Adrenal gland (tissue), 12 donors: ENCODE data around the gene ADAM20. TPM values are rescaled to one million over a fixed set of nuclear protein-coding genes. Genes with fewer than 3 reads are reported as not detected.

Experiments used
- DNase-seq, 7 donors: peaks; one replicate each; pipeline ENCODE4 v3.0.0-alpha.2; 2019 to 2020
- H3K27ac ChIP-seq, 5 donors: fragments of 200-600 bp; sonication (generic) in 4 of 5; 1 replicate in 3 of 5; 2 replicates in 2 of 5; pipeline versions ENCODE4 v1.5.1 to v1.8.0; 2016 to 2020; ENCODE audit warnings: mild to moderate bottlenecking in 1 of 5
- H3K27me3 ChIP-seq: fragments of 200-600 bp; 2 replicates; pipeline ENCODE4 v1.8.0; 2021
- H3K36me3 ChIP-seq, 2 donors: fragments of 200-600 bp; replicated peaks in 1 of 2; 1 replicate in 1 of 2; 2 replicates in 1 of 2; pipeline versions ENCODE4 v1.5.1 to v1.8.0; 2018 to 2022
- H3K4me1 ChIP-seq, 2 donors: fragments of 200-600 bp; replicated peaks in 1 of 2; 1 replicate in 1 of 2; 2 replicates in 1 of 2; pipeline versions ENCODE4 v1.5.1 to v1.8.0; 2018 to 2021
- H3K4me3 ChIP-seq, 4 donors: fragments of 200-600 bp; sonication (generic) in 3 of 4; one replicate each; pipeline ENCODE4 v1.5.1; 2016 to 2018
- H3K9me3 ChIP-seq, 3 donors: fragments of 200-600 bp; sonication (generic) in 1 of 3; replicated peaks in 1 of 3; 1 replicate in 2 of 3; 2 replicates in 1 of 3; pipeline versions ENCODE4 v1.5.1 to v1.8.0; 2016 to 2021
- POLR2A ChIP-seq, 2 donors: fragments of 450-650 bp; IDR thresholded peaks; one replicate each; pipeline ENCODE4 v1.6.1; 2017; ENCODE audit warnings: antibody characterized with exemption in 2 of 2, mild to moderate bottlenecking in 2 of 2, moderate library complexity in 1 of 2
- WGBS, 4 donors: extraction: QIAGEN DNeasy Blood & Tissue Kit in 2 of 4; methylation state at CpG; one replicate each; pipeline versions ENCODE4 v1.1.5 to v1.1.7; 2013 to 2017; 5-methylcytosine and 5-hydroxymethylcytosine counted together
- intact Hi-C, 2 donors: fragments of 100-400 bp; cut with DNase I; formaldehyde crosslinking; loops; one replicate each; pipeline versions ENCODE4 v1.14.1 to v1.15.0; 2022 to 2023
- polyA plus RNA-seq, 3 donors: library from polyadenylated mRNA; stranded (reverse); fragments of 200-250 nt in 2 of 3; fragments of 350-450 nt in 1 of 3; fragmentation: Illumina TruSeq in 1 of 3; extraction: RNeasy Lipid Tissue Mini Kit (QIAGEN cat#74804) in 1 of 3; gene quantifications; one replicate each; pipeline ENCODE4 v1.2.3, GENCODE V29; 2013 to 2014
- total RNA-seq, 9 donors: library from RNA; depleted of rRNA in 4 of 9; stranded (reverse); fragments of >200 nt in 4 of 9; fragments of 120-200 nt in 1 of 9; fragmentation: NEBNext Ultra II Directional in 1 of 9; extraction: Animal tissue kit (Norgen Biotek cat#: 25700) in 1 of 9; gene quantifications; one replicate each; pipeline versions ENCODE4 v1.1.0 to v1.2.4, GENCODE V29; 2013 to 2023
- TF ChIP-seq, protein P1 (sequence below), 6 experiments: fragments of 450-650 bp in 4 of 6; fragments of 200-600 bp in 2 of 6; sonication (generic) in 1 of 6; IDR thresholded peaks; 1 replicate in 5 of 6; 2 replicates in 1 of 6; pipeline versions ENCODE4 v1.5.1 to v1.8.0; 2016 to 2021; ENCODE audit warnings: antibody characterized with exemption in 6 of 6, mild to moderate bottlenecking in 2 of 6, moderate library complexity in 1 of 6
- donor health status: healthy with polysubstance abuse.
- donor health status: Bipolar disorder and iron deficiency.
- donor health status: DM: yes; HTN: yes; CAD: no.
- donor health status: DM: no; HTN: no; CAD: no.
- donor health status: DM: no; HTN: no; CAD: no.
- donor health status: DM: yes; HTN: yes; CAD: no.

The ADAM20 gene
- total and polyA plus RNA-seq, 12 donors: 0.14 to 2.9 (median 0.49) TPM; not detected in 2

DNA sequence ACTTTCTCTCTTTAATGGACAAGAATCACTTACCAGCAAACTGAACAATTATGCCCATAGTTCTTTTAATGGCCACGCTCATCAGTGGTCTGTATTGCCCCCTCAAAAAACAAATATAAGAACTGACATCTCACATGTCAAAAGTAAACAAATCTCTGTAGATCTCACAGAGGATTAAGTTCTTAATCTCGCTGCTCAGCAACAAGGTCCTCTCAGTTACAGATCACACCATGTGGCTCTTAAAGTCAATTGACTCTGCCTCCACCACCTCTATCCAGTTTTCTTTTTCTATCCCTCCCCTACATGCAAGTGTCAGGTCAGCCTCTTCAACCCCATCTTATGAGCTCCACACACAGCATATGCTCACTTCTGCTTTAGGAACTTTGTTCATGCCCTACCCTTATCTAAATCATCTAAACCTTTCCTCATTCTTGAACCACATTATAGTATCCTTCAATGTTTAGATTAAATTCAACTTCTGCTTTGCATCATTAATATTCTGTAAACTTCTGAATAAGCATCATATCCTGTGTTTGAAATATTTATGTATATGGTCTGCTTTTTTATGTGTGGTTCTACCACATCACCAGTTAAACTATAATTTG lies 7.2 kb downstream of the ADAM20 start:
- TF ChIP-seq POLR2A (IDR thresholded peaks at IDR 0.05): no peak
- TF ChIP-seq, protein P1, sequence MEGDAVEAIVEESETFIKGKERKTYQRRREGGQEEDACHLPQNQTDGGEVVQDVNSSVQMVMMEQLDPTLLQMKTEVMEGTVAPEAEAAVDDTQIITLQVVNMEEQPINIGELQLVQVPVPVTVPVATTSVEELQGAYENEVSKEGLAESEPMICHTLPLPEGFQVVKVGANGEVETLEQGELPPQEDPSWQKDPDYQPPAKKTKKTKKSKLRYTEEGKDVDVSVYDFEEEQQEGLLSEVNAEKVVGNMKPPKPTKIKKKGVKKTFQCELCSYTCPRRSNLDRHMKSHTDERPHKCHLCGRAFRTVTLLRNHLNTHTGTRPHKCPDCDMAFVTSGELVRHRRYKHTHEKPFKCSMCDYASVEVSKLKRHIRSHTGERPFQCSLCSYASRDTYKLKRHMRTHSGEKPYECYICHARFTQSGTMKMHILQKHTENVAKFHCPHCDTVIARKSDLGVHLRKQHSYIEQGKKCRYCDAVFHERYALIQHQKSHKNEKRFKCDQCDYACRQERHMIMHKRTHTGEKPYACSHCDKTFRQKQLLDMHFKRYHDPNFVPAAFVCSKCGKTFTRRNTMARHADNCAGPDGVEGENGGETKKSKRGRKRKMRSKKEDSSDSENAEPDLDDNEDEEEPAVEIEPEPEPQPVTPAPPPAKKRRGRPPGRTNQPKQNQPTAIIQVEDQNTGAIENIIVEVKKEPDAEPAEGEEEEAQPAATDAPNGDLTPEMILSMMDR (IDR thresholded peaks at IDR 0.05): no peak
- no peak for DNase-seq
- H3K27me3 ChIP-seq: no peaks in the 10 kb centered on the region
- WGBS, 4 donors: 93 to 98% (median 96%) methylated on average over 2 of the region's 2 CpGs
- intact Hi-C loops: no loop called here
- no peaks in the 10 kb centered on the region for H3K36me3 ChIP-seq
- no peak overlapping the region for H3K27ac ChIP-seq
- no peak overlapping the region for H3K4me3 ChIP-seq
- no peaks in the 10 kb centered on the region for H3K9me3 ChIP-seq
- H3K4me1 ChIP-seq: no peaks in the 10 kb centered on the region

DNA sequence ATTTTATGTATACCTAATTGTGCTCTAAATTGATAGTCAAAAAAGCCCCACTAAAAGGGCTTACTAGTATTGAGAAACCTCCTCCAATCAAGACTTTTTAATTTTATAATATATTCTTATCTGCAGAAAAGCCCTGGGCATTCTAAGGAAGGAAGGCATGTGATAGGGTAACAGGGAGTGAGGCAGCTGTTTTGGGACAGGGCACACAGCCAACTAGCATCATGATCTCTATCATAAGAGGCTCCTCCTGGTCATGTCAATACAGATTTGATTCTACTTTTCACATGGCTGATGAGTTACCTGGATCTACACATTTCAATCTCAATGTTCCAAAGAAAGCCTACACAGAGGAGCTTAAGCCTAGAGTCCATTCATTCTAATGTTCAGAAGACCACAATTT lies 9.1 kb downstream of the ADAM20 start:
- H3K27ac ChIP-seq: no peak overlapping the region
- no peak for DNase-seq
- H3K4me1 ChIP-seq: no peaks in the 10 kb centered on the region
- TF ChIP-seq, protein P1 (IDR thresholded peaks at IDR 0.05): no peak
- no peak for TF ChIP-seq POLR2A (IDR thresholded peaks at IDR 0.05)
- no peaks in the 10 kb centered on the region for H3K36me3 ChIP-seq
- H3K9me3 ChIP-seq: no peaks in the 10 kb centered on the region
- H3K27me3 ChIP-seq: no peaks in the 10 kb centered on the region
- intact Hi-C loops: no loop called here
- H3K4me3 ChIP-seq: no peak overlapping the region

GRCh38 chr14:70515811-70516210 lies 19.0 kb downstream of the ADAM20 start:
- H3K27ac ChIP-seq: no peak overlapping the region
- no peaks in the 10 kb centered on the region for H3K4me1 ChIP-seq
- no peaks in the 10 kb centered on the region for H3K36me3 ChIP-seq
- no peaks in the 10 kb centered on the region for H3K27me3 ChIP-seq
- intact Hi-C loops: no loop called here
- no peak for DNase-seq
- no peak overlapping the region for H3K4me3 ChIP-seq
- 93 to 96% (median 94%) methylated on average over 3 of the region's 3 CpGs for WGBS, 4 donors
- no peak for TF ChIP-seq POLR2A (IDR thresholded peaks at IDR 0.05)
- TF ChIP-seq, protein P1 (IDR thresholded peaks at IDR 0.05): no peak
- H3K9me3 ChIP-seq: peaks cover 0 to 4% (median 0%) of the 10 kb centered on the region in 3 donors

- Histone ChIP-seq H3K36me3 (no peaks in the 10 kb centered on the region), H3K27me3 (no peaks in the 10 kb centered on the region), H3K9me3 (peaks cover 0 to 4% (median 0%) of the 10 kb centered on the region in 3 donors), H3K27ac (no peak overlapping the region), H3K4me3 (no peak overlapping the region), H3K4me1 (no peaks in the 10 kb centered on the region)
- 43 to 68% (median 57%) methylated on average over 4 of the region's 4 CpGs for WGBS, 4 donors
- intact Hi-C loops: no loop called here
- no peak for DNase-seq
- no peak for TF ChIP-seq POLR2A (IDR thresholded peaks at IDR 0.05)
- TF ChIP-seq, protein P1 (IDR thresholded peaks at IDR 0.05): no peak
Measured at GRCh38 chr14:70514168-70515069, 20.4 kb downstream of the ADAM20 start.
